GM19397 (cell line): ENCODE data around the gene CCDC57.
"Not testable (repeated sequence)": the region's sequence is repeated elsewhere in the genome, so short reads cannot be mapped to it uniquely, and the experiment has no call there.

Experiments
- ATAC-seq: cut with Tn5 transposase; IDR thresholded peaks from one replicate; pipeline ENCODE4 v1.9.1; 2021; ENCODE audit warnings: mild to moderate bottlenecking, moderate library complexity; ENCODE audit not compliant: unreplicated experiment

CCDC57 gene, protein sequence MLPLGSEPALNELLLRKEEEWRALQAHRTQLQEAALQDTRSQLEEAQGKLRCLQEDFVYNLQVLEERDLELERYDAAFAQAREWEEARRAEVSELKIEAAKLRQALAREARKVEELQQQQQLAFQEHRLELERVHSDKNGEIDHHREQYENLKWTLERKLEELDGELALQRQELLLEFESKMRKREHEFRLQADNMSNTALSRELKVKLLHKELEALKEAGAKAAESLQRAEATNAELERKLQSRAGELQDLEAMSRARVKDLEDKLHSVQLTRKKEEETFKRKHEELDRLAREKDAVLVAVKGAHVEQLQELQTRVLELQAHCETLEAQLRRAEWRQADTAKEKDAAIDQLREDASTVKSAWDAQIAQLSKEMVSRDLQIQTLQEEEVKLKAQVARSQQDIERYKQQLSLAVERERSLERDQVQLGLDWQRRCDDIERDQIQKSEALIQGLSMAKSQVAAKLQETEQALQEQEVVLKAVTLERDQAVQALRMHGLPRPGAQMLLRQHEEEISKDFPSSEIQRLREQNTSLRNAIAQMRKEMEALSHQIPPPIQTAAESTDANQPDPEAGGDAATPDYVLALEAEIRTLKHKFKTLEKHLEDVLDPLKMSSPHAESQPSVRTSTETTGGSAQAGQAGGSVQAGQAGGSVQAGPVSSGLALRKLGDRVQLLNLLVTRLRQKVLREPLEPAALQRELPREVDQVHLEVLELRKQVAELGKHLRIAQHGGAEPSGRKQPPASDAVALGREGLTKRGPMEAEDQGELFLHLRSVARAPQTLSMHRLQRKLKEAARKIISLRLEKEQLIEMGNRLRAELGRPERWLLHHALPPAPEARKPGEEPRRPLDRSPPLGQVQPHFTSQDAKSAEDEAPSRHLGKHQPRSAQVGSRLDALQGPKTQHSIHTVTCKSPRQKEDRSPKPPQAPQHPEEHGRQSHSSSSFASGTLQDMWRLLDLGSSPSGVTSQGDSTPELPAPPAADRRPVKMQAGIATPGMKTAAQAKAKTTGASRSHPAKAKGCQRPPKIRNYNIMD

DNA sequence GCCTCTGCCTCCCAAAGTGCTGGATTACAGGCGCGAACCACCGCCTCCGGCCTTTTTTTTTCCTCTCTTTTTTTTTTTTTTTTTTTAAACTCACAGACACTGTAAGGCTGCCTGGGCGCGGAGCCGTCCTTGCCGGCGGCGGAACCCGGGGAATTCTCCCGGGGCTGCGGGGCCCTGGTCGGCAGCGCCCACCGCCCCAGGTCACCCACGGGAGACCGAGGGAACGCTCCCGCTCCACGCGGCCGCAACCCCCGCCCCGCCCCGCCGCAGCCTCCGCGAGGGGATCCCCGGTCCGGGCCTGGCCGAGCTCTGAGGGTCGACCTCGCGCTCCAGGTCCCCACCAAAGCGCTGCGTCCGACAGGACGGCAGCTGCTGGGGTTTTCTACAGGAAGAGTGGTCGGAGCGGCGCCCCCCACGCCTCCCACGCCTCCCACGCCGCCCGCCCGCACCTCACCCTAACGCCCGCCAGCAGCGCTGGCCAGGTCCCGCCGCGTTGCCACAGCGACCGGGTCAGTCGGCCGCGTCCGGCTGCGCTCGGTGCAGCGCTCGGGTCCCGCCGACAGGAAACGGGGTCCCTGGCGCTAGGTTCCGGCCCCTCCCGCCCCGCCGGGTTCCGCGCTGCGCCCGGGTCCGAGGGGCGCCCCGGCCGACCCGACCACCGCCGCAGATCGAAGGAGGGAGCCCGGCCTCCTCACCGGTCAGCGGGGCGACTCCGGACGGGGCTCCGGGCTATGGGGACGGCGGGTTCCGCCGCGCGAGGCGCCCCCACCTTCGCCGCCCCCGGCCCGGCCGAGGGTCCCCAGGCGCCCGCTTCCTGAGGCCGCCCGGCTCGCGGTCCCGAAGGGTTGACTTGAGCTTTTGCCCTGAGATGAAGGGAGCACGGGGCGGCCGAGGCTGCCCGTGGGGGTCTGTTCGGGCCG, at the start of gene CCDC57:
Gene CCDC57 (minus strand): TSS at position 512 of the 920 bp plus-strand sequence. CDS start 10,898 bp downstream, outside the sequence.
- peak; percentile 75 for ATAC-seq

DNA sequence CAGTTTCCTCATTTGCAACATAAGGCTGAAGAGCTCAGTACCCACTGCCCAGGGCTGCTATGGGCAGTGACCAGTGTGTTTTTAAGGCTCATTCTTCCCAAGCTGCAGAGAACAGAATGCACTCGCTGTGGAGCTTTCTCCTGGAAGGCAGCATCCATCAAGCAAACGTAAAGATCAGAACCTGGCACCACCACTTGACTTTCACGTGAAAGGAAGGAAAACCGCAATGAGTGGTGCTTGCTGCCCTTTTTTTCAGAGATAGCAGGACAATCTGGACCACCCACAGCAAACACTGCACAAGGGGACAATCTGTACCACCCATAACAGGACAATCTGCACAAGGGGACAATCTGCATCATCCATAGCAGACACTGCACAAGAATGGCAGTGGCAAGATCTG, 49.7 kb upstream of the CCDC57 start:
- no peak for ATAC-seq

DNA sequence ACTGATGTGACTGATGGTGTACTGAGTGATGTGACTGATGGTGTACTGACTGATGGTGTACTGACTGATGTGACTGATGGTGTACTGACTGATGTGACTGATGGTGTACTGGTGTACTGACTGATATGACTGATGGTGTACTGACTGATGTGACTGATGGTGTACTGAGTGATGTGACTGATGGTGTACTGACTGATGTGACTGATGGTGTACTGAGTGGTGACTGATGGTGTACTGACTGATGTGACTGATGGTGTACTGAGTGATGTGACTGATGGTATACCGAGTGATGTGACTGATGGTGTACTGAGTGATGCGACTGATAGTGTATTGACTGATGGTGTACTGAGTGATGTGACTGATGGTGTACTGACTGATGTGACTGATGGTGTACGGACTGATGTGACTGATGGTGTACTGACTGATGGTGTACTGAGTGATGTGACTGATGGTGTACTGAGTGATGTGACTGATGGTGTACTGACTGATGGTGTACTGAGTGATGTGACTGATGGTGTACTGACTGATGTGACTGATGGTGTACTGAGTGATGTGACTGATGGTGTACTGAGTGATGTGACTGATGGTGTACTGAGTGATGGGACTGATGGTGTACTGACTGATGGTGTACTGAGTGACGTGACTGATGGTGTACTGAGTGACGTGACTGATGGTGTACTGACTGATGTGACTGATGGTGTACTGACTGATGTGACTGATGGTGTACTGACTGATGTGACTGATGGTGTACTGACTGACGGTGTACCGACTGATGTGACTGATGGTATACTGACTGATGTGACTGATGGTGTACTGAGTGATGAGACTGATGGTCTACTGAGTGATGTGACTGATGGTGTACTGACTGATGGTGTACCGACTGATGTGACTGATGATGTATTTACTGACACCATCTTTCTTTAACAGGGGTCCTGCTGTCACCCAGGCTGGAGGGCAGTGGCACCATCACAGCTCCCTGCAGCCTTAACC, 47.6 kb upstream of the CCDC57 start:
- ATAC-seq, result not testable (repeated sequence)

DNA sequence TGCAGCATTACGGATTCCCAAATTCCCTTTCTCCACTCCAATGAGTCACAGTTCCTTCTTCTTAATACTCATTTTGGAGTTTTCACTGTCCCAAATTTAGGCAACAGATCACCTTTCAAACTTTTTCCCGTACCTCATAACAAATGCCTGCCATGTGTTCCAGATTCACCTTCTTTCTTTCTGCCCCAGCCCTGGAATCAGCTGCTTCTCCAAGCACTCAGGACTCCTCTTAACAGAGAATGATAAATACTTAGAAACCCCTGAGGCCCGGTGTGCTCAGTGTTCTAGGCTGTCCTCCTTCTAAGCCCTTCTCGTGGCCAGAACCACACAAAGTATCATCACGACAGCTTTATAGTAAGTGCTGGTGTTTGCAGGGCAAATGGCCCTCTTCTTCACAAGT, 45.9 kb upstream of the CCDC57 start:
- no peak for ATAC-seq

DNA sequence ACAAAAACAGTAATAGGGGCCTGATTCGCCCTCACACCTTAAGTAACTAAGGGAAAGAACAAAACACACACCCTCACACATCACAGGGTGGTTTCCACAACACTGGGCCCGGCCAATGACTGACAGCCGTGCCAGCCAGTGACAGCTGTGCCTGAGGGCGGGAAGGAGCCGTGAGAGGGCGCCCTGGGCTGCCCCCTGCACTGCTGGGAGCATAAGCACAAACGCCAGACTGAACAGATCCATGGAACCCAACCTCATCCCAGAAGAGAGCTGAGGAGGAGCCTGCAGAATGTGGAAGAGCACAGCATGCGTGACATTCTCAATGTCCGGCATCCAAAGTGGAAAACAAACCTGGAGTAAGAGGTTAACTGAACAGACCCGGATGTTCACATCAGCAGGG, 44.8 kb upstream of the CCDC57 start:
- ATAC-seq, result no peak

DNA sequence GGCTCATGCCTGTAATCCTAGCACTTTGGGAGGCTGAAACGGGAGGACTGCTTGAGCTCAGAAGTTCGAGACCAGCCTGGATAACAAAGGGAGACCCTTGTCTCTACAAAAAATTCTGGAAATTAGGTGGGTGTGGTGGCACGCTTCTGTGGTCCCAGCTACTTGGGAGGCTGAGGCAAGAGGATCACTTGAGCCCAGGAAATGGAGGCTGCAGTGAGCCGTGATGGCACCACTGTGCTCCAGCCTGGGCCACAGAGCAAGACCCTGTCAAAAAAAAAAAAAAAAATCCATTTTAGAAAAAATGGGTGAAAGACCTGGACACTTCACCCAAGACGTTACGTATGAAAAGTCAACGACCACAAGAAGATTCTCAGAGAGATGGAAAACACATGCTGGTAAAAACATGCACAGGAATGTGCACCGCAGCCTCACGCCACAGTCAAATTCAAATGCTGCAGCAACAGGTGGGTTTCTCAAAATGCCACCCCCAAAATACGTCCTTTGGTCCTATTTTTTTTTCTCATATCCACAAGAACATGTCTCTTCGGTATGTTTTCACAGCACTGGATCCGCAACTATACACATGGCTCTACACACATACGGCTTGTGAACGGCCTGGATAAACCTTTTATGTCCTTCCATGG, 43.7 kb upstream of the CCDC57 start:
- no peak for ATAC-seq

DNA sequence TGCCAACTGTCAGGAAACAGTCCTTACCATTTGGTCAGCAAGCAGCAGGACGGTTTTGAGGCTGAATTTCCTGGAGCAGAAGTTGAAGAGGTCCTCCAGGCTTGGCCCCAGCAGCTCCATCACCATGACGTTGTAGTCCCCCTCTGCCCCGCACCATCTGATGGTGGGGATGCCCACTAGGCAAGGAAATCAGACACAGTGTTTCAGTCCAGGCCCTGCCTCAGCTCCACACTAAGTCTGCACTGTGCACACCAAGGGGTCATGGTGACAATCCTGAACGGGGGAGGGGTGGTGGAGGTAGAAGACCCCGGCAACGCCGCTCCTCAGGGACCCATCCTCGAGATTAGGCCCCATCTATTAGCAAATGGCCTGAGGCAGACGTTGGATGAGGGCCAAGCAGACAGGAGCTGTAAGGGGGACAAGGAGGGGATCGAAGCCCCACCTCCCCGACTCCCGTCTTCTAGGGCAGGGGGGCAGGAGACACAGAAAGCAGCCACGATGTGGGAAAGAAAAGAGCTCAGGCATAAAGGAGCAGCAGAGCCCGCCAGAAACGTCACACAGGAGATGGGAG, 42.8 kb upstream of the CCDC57 start:
- ATAC-seq, result no peak

DNA sequence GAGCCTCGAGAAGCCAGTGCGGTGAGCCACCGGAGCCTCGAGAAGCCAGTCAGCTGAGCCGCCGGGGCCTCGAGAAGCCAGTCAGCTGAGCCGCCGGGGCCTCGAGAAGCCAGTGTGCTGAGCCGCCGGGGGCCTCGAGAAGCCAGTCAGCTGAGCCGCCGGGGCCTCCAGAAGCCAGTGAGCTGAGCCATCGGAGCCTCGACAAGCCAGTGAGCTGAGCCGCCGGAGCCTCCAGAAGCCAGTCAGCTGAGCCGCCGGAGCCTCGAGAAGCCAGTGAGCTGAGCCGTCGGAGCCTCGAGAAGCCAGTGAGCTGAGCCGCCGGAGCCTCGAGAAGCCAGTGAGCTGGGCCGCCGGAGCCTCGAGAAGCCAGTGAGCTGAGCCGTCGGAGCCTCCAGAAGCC, 42.1 kb upstream of the CCDC57 start:
- not testable (repeated sequence) for ATAC-seq

DNA sequence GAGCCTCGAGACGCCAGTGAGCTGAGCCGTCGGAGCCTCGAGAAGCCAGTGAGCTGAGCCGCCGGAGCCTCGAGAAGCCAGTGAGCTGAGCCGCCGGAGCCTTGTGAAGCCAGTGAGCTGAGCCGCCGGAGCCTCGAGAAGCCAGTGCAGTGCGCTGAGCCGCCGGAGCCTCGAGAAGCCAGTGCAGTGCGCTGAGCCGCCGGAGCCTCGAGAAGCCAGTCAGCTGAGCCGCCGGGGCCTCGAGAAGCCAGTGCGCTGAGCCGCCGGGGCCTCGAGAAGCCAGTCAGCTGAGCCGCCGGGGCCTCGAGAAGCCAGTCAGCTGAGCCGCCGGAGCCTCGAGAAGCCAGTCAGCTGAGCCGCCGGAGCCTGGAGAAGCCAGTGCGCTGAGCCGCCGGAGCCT, 41.5 kb upstream of the CCDC57 start:
- ATAC-seq, result not testable (repeated sequence)

DNA sequence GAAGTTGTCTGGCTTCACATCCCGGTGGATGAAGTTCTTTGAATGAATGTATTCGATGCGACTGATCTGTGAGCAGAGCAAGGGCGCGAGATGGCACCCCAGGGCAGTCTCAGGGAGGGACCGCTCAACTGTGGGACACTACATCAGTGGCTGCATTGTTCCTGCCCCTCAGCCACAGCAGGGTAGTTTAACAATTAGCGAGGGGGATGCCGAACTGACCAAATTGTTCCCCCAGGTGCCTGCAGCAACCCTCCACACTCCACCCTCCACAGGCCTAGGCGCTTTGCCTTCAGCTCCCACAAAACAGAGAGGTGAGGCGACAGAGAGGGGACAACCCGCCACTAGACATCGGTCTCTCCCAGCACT, 40.5 kb upstream of the CCDC57 start:
- ATAC-seq, result no peak

DNA sequence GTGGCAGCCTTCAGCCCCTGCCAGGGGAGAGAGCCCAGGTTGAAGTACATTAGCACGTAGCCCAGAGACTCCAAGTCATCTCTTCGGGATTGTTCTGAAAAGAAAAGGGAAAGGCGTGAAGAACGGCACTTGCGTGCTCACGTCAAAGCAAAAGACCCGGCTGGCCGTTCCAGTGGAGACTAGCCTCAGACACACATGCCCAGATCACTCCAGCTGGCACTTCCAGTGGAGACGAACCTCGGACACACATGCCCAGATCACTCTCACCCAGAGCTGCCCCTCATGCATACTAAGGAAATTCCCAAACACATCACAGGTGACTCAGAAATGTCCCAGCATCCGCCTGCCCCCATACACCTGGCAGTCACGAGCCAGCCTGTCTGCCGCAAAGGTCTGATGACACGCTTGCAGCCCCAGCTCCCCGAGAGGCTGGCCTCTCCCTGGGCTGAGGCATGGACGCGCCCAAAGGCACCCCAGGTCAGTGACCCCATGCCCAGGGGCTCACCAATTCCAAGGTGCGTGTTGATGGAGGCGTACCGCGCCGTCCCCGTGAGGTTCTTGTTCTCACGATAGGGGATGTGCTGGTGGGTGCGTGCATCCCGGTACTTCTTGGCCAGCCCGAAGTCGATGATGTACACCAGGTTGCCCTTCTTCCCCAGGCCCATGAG, 40.0 kb upstream of the CCDC57 start:
- ATAC-seq, result no peak

DNA sequence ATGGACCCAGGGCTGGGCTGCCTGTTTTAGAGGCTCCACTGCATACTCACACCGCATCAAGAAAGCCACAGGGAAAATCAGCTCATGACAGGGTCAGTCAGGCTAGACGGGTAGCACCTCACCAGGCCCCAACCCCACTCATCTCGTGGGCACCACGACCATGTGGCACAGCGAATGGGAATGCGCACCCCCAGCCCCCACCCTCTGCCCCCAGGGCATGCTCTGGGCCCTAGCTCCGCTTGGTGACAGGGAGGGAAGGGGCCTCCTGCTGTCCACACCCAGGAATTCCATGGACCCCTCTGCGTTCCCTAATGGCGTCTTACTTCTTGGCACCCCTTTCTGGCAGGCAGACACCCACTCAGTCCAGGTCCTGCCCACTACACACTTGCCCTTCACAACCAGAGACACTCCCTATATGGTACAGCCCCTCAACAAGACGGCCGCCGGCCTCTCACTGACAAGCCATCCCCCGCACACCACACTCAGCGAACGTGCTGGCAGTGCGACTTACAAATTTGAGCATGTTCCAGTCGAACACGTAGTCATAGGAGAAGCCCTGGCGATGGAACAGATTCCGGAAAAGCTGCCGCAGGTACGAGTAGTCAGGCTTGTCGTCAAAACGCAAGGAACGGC, 38.3 kb upstream of the CCDC57 start:
- no peak for ATAC-seq

DNA sequence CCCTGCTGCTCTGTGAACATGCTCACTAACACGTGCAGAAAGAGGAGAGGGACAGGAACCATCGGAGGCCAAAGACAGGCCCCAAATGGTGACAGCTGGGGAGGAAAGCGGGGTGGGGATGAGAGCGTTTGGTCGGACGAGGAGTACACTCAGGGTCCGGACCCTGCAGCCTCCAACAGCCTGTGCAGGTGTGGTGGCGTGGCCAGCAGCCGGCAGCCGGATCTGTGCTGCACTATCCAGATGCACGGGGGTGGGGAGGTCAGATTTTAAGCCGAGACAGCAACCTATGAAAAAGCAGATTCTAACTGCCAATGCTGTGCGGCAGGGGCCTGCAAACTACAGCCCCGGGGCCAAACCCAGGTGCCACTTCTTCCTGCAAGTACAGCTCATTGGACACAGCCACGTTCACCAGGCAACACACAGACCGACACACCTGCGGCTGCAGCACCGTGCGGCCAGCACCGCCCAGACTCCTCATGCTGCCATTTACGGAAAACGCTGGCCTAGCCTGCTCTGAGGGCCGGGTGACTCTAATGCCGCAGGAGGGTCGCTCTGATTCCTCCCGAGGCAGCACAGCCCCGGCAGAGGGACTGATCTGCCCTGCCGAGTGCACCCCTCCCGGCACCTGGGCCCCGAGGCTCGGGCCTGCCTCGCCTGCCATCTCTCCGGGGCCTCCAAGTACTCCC, 37.4 kb upstream of the CCDC57 start:
- no peak for ATAC-seq

DNA sequence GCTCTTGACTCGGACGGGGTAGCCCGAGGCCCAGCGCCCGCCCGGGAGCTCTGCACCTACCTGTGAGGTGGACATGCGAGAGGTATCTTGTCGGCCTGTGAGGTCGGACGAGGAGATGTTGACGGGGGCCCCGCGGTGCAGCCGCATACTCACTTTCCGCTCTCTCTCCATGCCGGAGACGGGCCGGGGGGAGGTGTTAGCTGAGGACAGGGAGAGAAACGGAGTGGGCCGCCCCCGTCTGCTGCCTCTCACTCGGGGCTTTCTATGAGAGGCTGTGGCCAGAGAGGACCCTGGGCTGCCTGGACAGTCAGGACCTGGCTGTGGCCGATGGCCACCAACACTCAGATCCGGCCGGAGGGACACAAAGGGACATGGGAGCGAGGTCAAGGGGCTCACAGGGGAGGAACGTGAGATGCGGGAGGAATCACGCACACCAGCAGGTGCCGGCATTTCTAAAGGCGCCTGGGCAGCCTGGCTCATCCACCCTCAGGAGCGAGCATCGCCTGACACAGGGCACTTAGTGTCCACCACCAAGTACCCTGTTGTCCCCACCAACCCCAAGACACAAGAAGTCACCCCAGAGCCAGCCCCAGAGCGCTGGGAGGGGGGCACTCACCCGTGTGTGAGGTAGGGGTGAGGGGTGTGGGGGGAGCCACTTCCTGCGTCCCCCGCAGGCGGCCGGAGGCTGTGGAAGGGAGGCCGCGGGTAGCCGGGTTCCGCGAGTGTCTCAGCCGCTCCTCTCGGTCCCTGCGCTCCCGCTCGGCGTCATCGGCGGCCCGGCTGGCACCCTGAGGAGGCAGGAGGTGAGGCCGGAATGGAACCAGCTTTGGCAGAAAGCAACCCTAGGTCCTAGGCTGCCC, 36.4 kb upstream of the CCDC57 start:
- no peak for ATAC-seq

DNA sequence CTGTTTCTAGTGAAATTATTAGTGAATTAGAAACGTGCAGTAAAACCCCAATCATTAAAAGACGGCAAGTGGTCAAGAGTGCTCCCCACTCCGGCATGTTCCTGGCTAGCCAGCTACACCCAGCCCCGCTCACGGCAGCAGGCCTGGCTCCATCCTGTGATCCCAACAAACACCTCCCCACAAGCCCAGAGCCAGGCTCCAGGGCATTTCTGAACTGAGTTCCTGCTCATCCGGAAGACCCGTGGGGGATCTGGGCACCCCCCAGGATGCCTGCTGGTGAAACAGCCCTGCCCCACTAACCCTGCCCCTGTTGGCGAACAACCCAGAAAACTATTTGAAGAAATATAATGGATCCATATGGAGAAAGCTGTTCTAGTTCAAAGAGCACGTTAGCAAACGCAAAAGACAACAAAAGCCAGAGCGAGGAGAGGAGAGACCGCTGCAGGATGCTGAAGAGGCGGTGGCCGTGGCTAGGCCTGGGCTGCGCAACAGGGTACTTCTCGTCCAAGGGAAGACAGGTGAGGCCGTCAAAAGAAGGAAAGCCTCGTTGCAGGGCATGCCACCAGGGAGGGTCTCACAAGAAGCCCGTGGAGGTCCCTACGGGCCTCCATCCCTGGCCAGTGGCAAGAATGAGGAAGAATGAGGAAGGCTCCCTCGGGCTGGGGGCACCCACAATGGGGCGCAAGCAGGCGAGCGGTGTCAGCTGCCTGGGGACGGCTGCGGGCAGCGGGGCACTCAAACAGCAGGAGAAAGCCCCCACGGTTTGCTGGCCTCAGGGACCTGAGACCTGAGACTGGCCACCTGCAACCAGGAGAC, 35.4 kb upstream of the CCDC57 start:
- no peak for ATAC-seq
